H1 (cell line): ENCODE data around the gene TNFSF11. TPM values are rescaled to one million over a fixed set of nuclear protein-coding genes. Genes with fewer than 3 reads are reported as not detected.

ENCODE experiments used
- CTCF ChIA-PET: fragments of 300-600 bp; sonication (Branson Sonifier 250); formaldehyde crosslinking; loops from one replicate; lab custom pipeline; 2021; ENCODE audit not compliant: partially characterized antibody; lab: Charles Lee
- POLR2A ChIA-PET: fragments of 300-600 bp; sonication (Branson Sonifier 250); formaldehyde crosslinking; loops from one replicate; lab custom pipeline; 2021; ENCODE audit warnings: inconsistent platforms; ENCODE audit not compliant: partially characterized antibody; lab: Charles Lee
- DNase-seq, 2 experiments: peaks; one replicate each; pipeline versions ENCODE4 v3.0.0 to v3.0.0-alpha.2; 2010 to 2022; ENCODE audit warnings: low spot score in 2 of 2, low read depth in 1 of 2, mixed read lengths in 1 of 2
- FAIRE-seq: peaks from 2 replicates; lab custom pipeline; 2011; peaks lifted over from hg19 to GRCh38; lab: Jason Lieb, UNC
- H2AFZ ChIP-seq: 2 replicates; pipeline ENCODE4 v1.8.1; 2012; ENCODE audit warnings: low read length, inconsistent platforms
- H2AK5ac ChIP-seq: 2 replicates; pipeline ENCODE4 v1.6.1; 2013; ENCODE audit warnings: low read depth, low read length
- H2BK120ac ChIP-seq: replicated peaks from 2 replicates; pipeline ENCODE3; 2013; ENCODE audit warnings: low read depth, low read length, inconsistent platforms
- H2BK12ac ChIP-seq: 2 replicates; pipeline ENCODE4 v1.6.1; 2013; ENCODE audit warnings: low read depth, low read length
- H2BK15ac ChIP-seq: 2 replicates; pipeline ENCODE4 v1.6.1; 2013; ENCODE audit warnings: low read length
- H2BK20ac ChIP-seq: 2 replicates; pipeline ENCODE4 v1.6.1; 2013; ENCODE audit warnings: low read length
- H2BK5ac ChIP-seq: 2 replicates; pipeline ENCODE4 v1.6.1; 2013; ENCODE audit warnings: low read depth, low read length
- H3K14ac ChIP-seq: 2 replicates; pipeline ENCODE4 v1.6.1; 2013; ENCODE audit warnings: inconsistent platforms; ENCODE audit not compliant: insufficient read length
- H3K18ac ChIP-seq: 2 replicates; pipeline ENCODE4 v1.6.1; 2013; ENCODE audit warnings: low read length; ENCODE audit errors: extremely low read depth
- H3K23ac ChIP-seq: 2 replicates; pipeline ENCODE4 v1.6.1; 2013; ENCODE audit warnings: inconsistent platforms; ENCODE audit not compliant: insufficient read length
- H3K23me2 ChIP-seq: 2 replicates; pipeline ENCODE4 v1.6.1; 2013; ENCODE audit warnings: low read depth, low read length
- H3K27ac ChIP-seq: 2 replicates; pipeline ENCODE4 v1.6.1; 2011; ENCODE audit warnings: low read depth, low read length, inconsistent platforms
- H3K27me3 ChIP-seq, 4 experiments: replicated peaks in 1 of 4; 1 replicate in 1 of 4; 2 replicates in 3 of 4; pipeline versions ENCODE4 v1.6.1 to v1.8.1; 2011 to 2013; ENCODE audit warnings: low read length in 3 of 4, mild to moderate bottlenecking in 3 of 4, inconsistent platforms in 2 of 4, mixed read lengths in 2 of 4, moderate library complexity in 1 of 4; ENCODE audit not compliant: control insufficient read depth in 3 of 4, insufficient read depth in 3 of 4; ENCODE audit errors: extremely low read depth in 1 of 4
- H3K36me3 ChIP-seq, 4 experiments: 2 replicates each; pipeline versions ENCODE4 v1.6.1 to v1.8.1; 2011 to 2013; ENCODE audit warnings: mild to moderate bottlenecking in 4 of 4, low read length in 3 of 4, moderate library complexity in 2 of 4, control low read depth in 1 of 4, inconsistent platforms in 1 of 4; ENCODE audit not compliant: insufficient read depth in 4 of 4, control insufficient read depth in 2 of 4
- H3K4ac ChIP-seq: replicated peaks from 2 replicates; pipeline ENCODE3; 2013; ENCODE audit warnings: low read length, low read depth, mixed read lengths, inconsistent platforms; ENCODE audit not compliant: insufficient read length
- H3K4me1 ChIP-seq, 4 experiments: replicated peaks in 1 of 4; 1 replicate in 1 of 4; 2 replicates in 3 of 4; pipeline versions ENCODE4 v1.6.1 to v1.8.1; 2011 to 2013; ENCODE audit warnings: low read length in 3 of 4, inconsistent platforms in 2 of 4, mixed read lengths in 1 of 4; ENCODE audit not compliant: insufficient read depth in 4 of 4, control insufficient read depth in 3 of 4
- H3K4me2 ChIP-seq, 2 experiments: 2 replicates each; pipeline versions ENCODE4 v1.6.1 to v1.8.1; 2011 to 2013; ENCODE audit warnings: low read depth in 2 of 2, low read length in 2 of 2, control low read depth in 1 of 2, inconsistent platforms in 1 of 2, mild to moderate bottlenecking in 1 of 2; ENCODE audit not compliant: insufficient read depth in 1 of 2
- H3K4me3 ChIP-seq, 4 experiments: fragments of 200-600, 300-600 bp in 1 of 4; sonication (generic), shearing (Covaris generic), sonication (Bioruptor Twin) in 1 of 4; 2 replicates each; pipeline versions ENCODE4 v1.5.1 to v1.8.1; 2011 to 2016; ENCODE audit warnings: low read length in 4 of 4, low read depth in 3 of 4, control low read depth in 2 of 4, inconsistent platforms in 2 of 4, mild to moderate bottlenecking in 2 of 4, mixed read lengths in 1 of 4, moderate library complexity in 1 of 4; ENCODE audit not compliant: insufficient read depth in 2 of 4; ENCODE audit errors: extremely low read depth in 1 of 4
- H3K56ac ChIP-seq: replicated peaks from 2 replicates; pipeline ENCODE3; 2013; ENCODE audit warnings: low read depth, mild to moderate bottlenecking, mixed read lengths, low read length, inconsistent platforms; ENCODE audit not compliant: insufficient read length
- H3K79me1 ChIP-seq: 2 replicates; pipeline ENCODE4 v1.6.1; 2013; ENCODE audit warnings: low read depth, low read length, control low read depth
- H3K79me2 ChIP-seq, 2 experiments: 2 replicates each; pipeline versions ENCODE4 v1.6.1 to v1.8.1; 2012 to 2013; ENCODE audit warnings: low read length in 2 of 2, mild to moderate bottlenecking in 2 of 2, inconsistent platforms in 1 of 2; ENCODE audit not compliant: insufficient read depth in 2 of 2, control insufficient read depth in 1 of 2
- H3K9ac ChIP-seq, 4 experiments: replicated peaks in 1 of 4; 1 replicate in 1 of 4; 2 replicates in 3 of 4; pipeline versions ENCODE4 v1.6.1 to v1.8.1; 2011 to 2013; ENCODE audit warnings: low read depth in 3 of 4, low read length in 3 of 4, control low read depth in 2 of 4, mild to moderate bottlenecking in 2 of 4, moderate library complexity in 2 of 4, inconsistent platforms in 1 of 4; ENCODE audit errors: extremely low read depth in 1 of 4
- H3K9me3 ChIP-seq, 2 experiments: 2 replicates each; pipeline versions ENCODE4 v1.6.1 to v1.8.1; 2012 to 2013; ENCODE audit warnings: mild to moderate bottlenecking in 2 of 2, moderate library complexity in 2 of 2, control low read depth in 1 of 2, inconsistent platforms in 1 of 2, low read depth in 1 of 2, low read length in 1 of 2, mixed read lengths in 1 of 2; ENCODE audit not compliant: insufficient read depth in 2 of 2
- H4K20me1 ChIP-seq, 2 experiments: replicated peaks in 1 of 2; 2 replicates each; pipeline versions ENCODE3 to v1.8.1; 2011 to 2013; ENCODE audit warnings: inconsistent platforms in 2 of 2, low read length in 2 of 2, mild to moderate bottlenecking in 1 of 2; ENCODE audit not compliant: insufficient read depth in 2 of 2, control insufficient read depth in 1 of 2
- H4K5ac ChIP-seq: 2 replicates; pipeline ENCODE4 v1.6.1; 2013; ENCODE audit warnings: low read length, low read depth, mixed read lengths, inconsistent platforms; ENCODE audit not compliant: insufficient read length
- H4K8ac ChIP-seq: 2 replicates; pipeline ENCODE4 v1.8.0; 2013; ENCODE audit warnings: mild to moderate bottlenecking, moderate library complexity, low read length, inconsistent platforms; ENCODE audit not compliant: insufficient read depth; ENCODE audit errors: extremely low read depth
- H4K91ac ChIP-seq: replicated peaks from 2 replicates; pipeline ENCODE3; 2013; ENCODE audit warnings: low read length, mixed read lengths, inconsistent platforms; ENCODE audit not compliant: insufficient read length
- ATF2 ChIP-seq: IDR thresholded peaks from 2 replicates; pipeline ENCODE4 v1.6.1; 2012; ENCODE audit warnings: low read length, inconsistent platforms
- JUN ChIP-seq: IDR thresholded peaks from 2 replicates; pipeline ENCODE4 v1.6.1; 2011; ENCODE audit warnings: low read depth, mild to moderate bottlenecking, improper control_type of control experiment, low read length
- POU5F1 ChIP-seq: IDR thresholded peaks from 2 replicates; pipeline ENCODE4 v1.6.1; 2011; ENCODE audit warnings: low read depth, mild to moderate bottlenecking, low read length, moderate library complexity
- RFX5 ChIP-seq: IDR thresholded peaks from 2 replicates; pipeline ENCODE4 v1.6.1; 2011; ENCODE audit warnings: low read depth, low read length, improper control_type of control experiment, borderline replicate concordance
- SIN3A ChIP-seq, 2 experiments: IDR thresholded peaks in 1 of 2; conservative IDR thresholded peaks in 1 of 2; 2 replicates each; pipeline ENCODE4 v1.6.1; 2011 to 2012; ENCODE audit warnings: low read length in 2 of 2, improper control_type of control experiment in 1 of 2, low read depth in 1 of 2, mild to moderate bottlenecking in 1 of 2
- SRF ChIP-seq: IDR thresholded peaks from 2 replicates; pipeline ENCODE4 v1.6.1; 2011; ENCODE audit warnings: mild to moderate bottlenecking, low read depth, low read length, moderate library complexity
- WGBS, 2 experiments: shearing (Covaris generic) in 1 of 2; methylation state at CpG; one replicate each; pipeline versions ENCODE4 v1.1.6 to v1.1.7; 2013 to 2015; ENCODE audit warnings: low lambda C conversion rate in 2 of 2, mixed read lengths in 2 of 2, inconsistent platforms in 1 of 2, low coverage in 1 of 2, missing lambda C conversion rate in 1 of 2; ENCODE audit not compliant: insufficient replicate concordance in 2 of 2, insufficient coverage in 1 of 2, insufficient read length in 1 of 2; ENCODE audit errors: extremely low coverage in 1 of 2, missing lambda C conversion rate in 1 of 2; 5-methylcytosine and 5-hydroxymethylcytosine counted together
- polyA plus RNA-seq, 7 experiments: library from polyadenylated mRNA; depleted of rRNA in 3 of 7; stranded (reverse) in 5 of 7; unstranded in 2 of 7; fragments of >200 nt in 5 of 7; fragments of 200-250 nt in 2 of 7; gene quantifications; 1 replicate in 5 of 7; 2 replicates in 1 of 7; 4 replicates in 1 of 7; pipeline versions ENCODE4 v1.2.1 to v1.2.3, GENCODE V29; 2011 to 2013; ENCODE audit warnings: missing spikeins in 2 of 7, mixed read lengths in 2 of 7
- total RNA-seq: library from RNA; stranded (reverse); fragmentation: NEBNext Ultra II Directional; extraction: Animal tissue kit (Norgen Biotek cat#: 25700); gene quantifications from 2 replicates; pipeline ENCODE4 v1.2.1, GENCODE V29; 2021

TNFSF11 gene
- total and polyA plus RNA-seq, 2 of the 8 experiments (the other 6 are each of a cell fraction or from before 2014, with no cell fraction given), result 9.3 to 12.0 TPM

GRCh38 chr13:42623916-42624315 is 50.0 kb downstream of the TNFSF11 start:
- DNase-seq, result no peak
- H3K18ac ChIP-seq, result no peak overlapping the region
- WGBS, 2 experiments, result 93% methylated on average over 2 of the region's 2 CpGs; no CpG with 5 or more reads in 1 of the 2 experiments
- H3K4me1 ChIP-seq, result peaks cover 0 to 2% (median 0%) of the 10 kb centered on the region in 4 experiments; a peak in 1 of 7 replicates
- H3K9me3 ChIP-seq, result no peaks in the 10 kb centered on the region
- H2BK15ac ChIP-seq, result no peak overlapping the region
- H3K23me2 ChIP-seq, result no peaks in the 10 kb centered on the region
- H3K56ac ChIP-seq, result no peak overlapping the region
- H4K91ac ChIP-seq, result no peak overlapping the region
- no peak overlapping the region for H4K8ac ChIP-seq
- H2AFZ ChIP-seq, result no peak overlapping the region
- no peaks in the 10 kb centered on the region for H3K27me3 ChIP-seq
- H3K4me3 ChIP-seq, result no peak overlapping the region
- POLR2A ChIA-PET, result interaction anchor here (1.2 kb wide), 1 partner anchor 236 kb away, joined by 3 read pairs; no protein-coding TSS in a partner anchor
- no peak overlapping the region for H4K5ac ChIP-seq
- H3K9ac ChIP-seq, result no peak overlapping the region
- CTCF ChIA-PET, result interaction anchor here (0.6 kb wide), 1 partner anchor 104 kb away, joined by 3 read pairs; no protein-coding TSS in a partner anchor
- H3K4ac ChIP-seq, result no peak overlapping the region
- no peak overlapping the region for H2BK20ac ChIP-seq
- H3K79me1 ChIP-seq, result no peaks in the 10 kb centered on the region
- no peak overlapping the region for H2BK5ac ChIP-seq
- no peaks in the 10 kb centered on the region for H3K36me3 ChIP-seq
- no peak overlapping the region for H3K4me2 ChIP-seq
- no peak overlapping the region for H2BK120ac ChIP-seq
- no peak overlapping the region for H2AK5ac ChIP-seq
- no peak overlapping the region for H3K27ac ChIP-seq
- no peaks in the 10 kb centered on the region for H4K20me1 ChIP-seq
- no peak overlapping the region for H2BK12ac ChIP-seq
- FAIRE-seq, result no peak
- no peak overlapping the region for H3K23ac ChIP-seq
- peaks cover 0 to 2% of the 10 kb centered on the region in 2 experiments; a peak in 1 of 4 replicates for H3K79me2 ChIP-seq
- no peak overlapping the region for H3K14ac ChIP-seq
- no peak for TF ChIP-seq SRF
- no peak for TF ChIP-seq JUN
- TF ChIP-seq SIN3A (conservative IDR thresholded peaks at IDR 0.05 in 1 of 2, IDR thresholded peaks at IDR 0.05 in 1 of 2; ENCODE audit: low read depth in 1 of 2, low read length in 2 of 2), result no peak
- no peak for TF ChIP-seq POU5F1
- TF ChIP-seq ATF2, result no peak
- no peak for TF ChIP-seq RFX5
